Vagina (tissue), 2 donors: ENCODE data around the gene MAF. TPM values are rescaled to one million over a fixed set of nuclear protein-coding genes. Genes with fewer than 3 reads are reported as not detected.

Experiments used
- DNase-seq, 2 donors: peaks; one replicate each; pipeline ENCODE4 v3.0.0-alpha.2; 2017; ENCODE audit errors: extremely low spot score in 2 of 2
- H3K27ac ChIP-seq: fragments of 200-600 bp; sonication (generic); one replicate; pipeline ENCODE4 v1.5.1; 2019
- H3K27me3 ChIP-seq: fragments of 200-600 bp; sonication (generic); one replicate; pipeline ENCODE4 v1.5.1; 2019
- H3K36me3 ChIP-seq, 2 donors: fragments of 200-600 bp; sonication (generic); one replicate each; pipeline ENCODE4 v1.5.1; 2017 to 2019
- H3K4me1 ChIP-seq: fragments of 200-600 bp; sonication (generic); one replicate; pipeline ENCODE4 v1.5.1; 2019
- H3K4me3 ChIP-seq, 2 donors: fragments of 200-600 bp; sonication (generic); 1 replicate in 1 of 2; 2 replicates in 1 of 2; pipeline ENCODE4 v1.5.1; 2016 to 2019
- H3K9me3 ChIP-seq: fragments of 200-600 bp; sonication (generic); one replicate; pipeline ENCODE4 v1.5.1; 2019
- POLR2A ChIP-seq, 2 donors: fragments of 450-650 bp; IDR thresholded peaks; one replicate each; pipeline ENCODE4 v1.6.1; 2017; ENCODE audit warnings: antibody characterized with exemption in 2 of 2, mild to moderate bottlenecking in 2 of 2, moderate library complexity in 2 of 2
- POLR2AphosphoS5 ChIP-seq, 2 donors: sonication (generic); formaldehyde crosslinking; IDR thresholded peaks; one replicate each; pipeline ENCODE4 v1.9.0; 2017; ENCODE audit warnings: antibody characterized with exemption in 2 of 2, mild to moderate bottlenecking in 2 of 2, low read depth in 1 of 2; ENCODE audit not compliant: insufficient read depth in 1 of 2
- intact Hi-C: fragments of 100-400 bp; cut with DNase I; formaldehyde crosslinking; loops from one replicate; pipeline ENCODE4 v1.15.1; 2023
- total RNA-seq: library from RNA; depleted of rRNA; stranded (reverse); fragments of >200 nt; gene quantifications from one replicate; pipeline ENCODE4 v1.2.3, GENCODE V29; 2016
- TF ChIP-seq, protein P1 (sequence below), 3 experiments: fragments of 450-650 bp in 2 of 3; fragments of 200-600 bp in 1 of 3; sonication (generic) in 1 of 3; IDR thresholded peaks; one replicate each; pipeline ENCODE4 v1.5.1; 2017 to 2019; ENCODE audit warnings: antibody characterized with exemption in 3 of 3, mild to moderate bottlenecking in 2 of 3, moderate library complexity in 2 of 3

The MAF gene
- total RNA-seq, 1 donor from 2014 or later = 52.5 TPM

GRCh38 chr16:79599256-79599836 lies 1.2 kb downstream of the MAF start:
- Histone ChIP-seq H3K4me1 (peaks cover 23% of the 10 kb centered on the region), H3K36me3 (no peaks in the 10 kb centered on the region), H3K27ac (peak overlapping the region; percentile 98), H3K9me3 (no peaks in the 10 kb centered on the region), H3K4me3 (peak overlapping the region; percentile 83 to 91), H3K27me3 (no peaks in the 10 kb centered on the region)
- TF ChIP-seq, protein P1, sequence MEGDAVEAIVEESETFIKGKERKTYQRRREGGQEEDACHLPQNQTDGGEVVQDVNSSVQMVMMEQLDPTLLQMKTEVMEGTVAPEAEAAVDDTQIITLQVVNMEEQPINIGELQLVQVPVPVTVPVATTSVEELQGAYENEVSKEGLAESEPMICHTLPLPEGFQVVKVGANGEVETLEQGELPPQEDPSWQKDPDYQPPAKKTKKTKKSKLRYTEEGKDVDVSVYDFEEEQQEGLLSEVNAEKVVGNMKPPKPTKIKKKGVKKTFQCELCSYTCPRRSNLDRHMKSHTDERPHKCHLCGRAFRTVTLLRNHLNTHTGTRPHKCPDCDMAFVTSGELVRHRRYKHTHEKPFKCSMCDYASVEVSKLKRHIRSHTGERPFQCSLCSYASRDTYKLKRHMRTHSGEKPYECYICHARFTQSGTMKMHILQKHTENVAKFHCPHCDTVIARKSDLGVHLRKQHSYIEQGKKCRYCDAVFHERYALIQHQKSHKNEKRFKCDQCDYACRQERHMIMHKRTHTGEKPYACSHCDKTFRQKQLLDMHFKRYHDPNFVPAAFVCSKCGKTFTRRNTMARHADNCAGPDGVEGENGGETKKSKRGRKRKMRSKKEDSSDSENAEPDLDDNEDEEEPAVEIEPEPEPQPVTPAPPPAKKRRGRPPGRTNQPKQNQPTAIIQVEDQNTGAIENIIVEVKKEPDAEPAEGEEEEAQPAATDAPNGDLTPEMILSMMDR (IDR thresholded peaks at IDR 0.05) = no peak
- no peak for TF ChIP-seq POLR2A (IDR thresholded peaks at IDR 0.05)
- no peak for DNase-seq
- intact Hi-C loops = loop anchor here (10.0 kb wide), 1 partner anchor 915 kb away; no protein-coding TSS in a partner anchor

GRCh38 chr16:79598348-79599181 lies 2.0 kb downstream of the MAF start:
- H3K9me3 ChIP-seq = no peaks in the 10 kb centered on the region
- no peak for DNase-seq
- intact Hi-C loops = loop anchor here (10.0 kb wide), 1 partner anchor 914 kb away; no protein-coding TSS in a partner anchor
- peak in 1 of 2 donors; percentile 50 for TF ChIP-seq POLR2AphosphoS5 (IDR thresholded peaks at IDR 0.05; ENCODE audit: insufficient read depth in 1 of 2, low read depth in 1 of 2)
- no peak for TF ChIP-seq POLR2A (IDR thresholded peaks at IDR 0.05)
- TF ChIP-seq, protein P1 (IDR thresholded peaks at IDR 0.05) = no peak
- no peaks in the 10 kb centered on the region for H3K36me3 ChIP-seq
- peak overlapping the region; percentile 95 for H3K27ac ChIP-seq
- no peaks in the 10 kb centered on the region for H3K27me3 ChIP-seq
- peaks cover 31% of the 10 kb centered on the region for H3K4me1 ChIP-seq
- H3K4me3 ChIP-seq = peak overlapping the region; percentile 83 to 91

- peaks cover 31% of the 10 kb centered on the region for H3K4me1 ChIP-seq
- no peaks in the 10 kb centered on the region for H3K36me3 ChIP-seq
- DNase-seq = no peak
- TF ChIP-seq POLR2A (IDR thresholded peaks at IDR 0.05) (no peak), POLR2AphosphoS5 (IDR thresholded peaks at IDR 0.05; ENCODE audit: insufficient read depth in 1 of 2, low read depth in 1 of 2) (no peak)
- TF ChIP-seq, protein P1 (IDR thresholded peaks at IDR 0.05) = no peak
- no peaks in the 10 kb centered on the region for H3K27me3 ChIP-seq
- peak overlapping the region; percentile 83 to 91 for H3K4me3 ChIP-seq
- H3K9me3 ChIP-seq = no peaks in the 10 kb centered on the region
- peak overlapping the region; percentile 95 for H3K27ac ChIP-seq
- intact Hi-C loops = loop anchor here (10.0 kb wide), 1 partner anchor 913 kb away; no protein-coding TSS in a partner anchor
Observed at GRCh38 chr16:79598063-79598347, 2.5 kb downstream of the MAF start.

- peak overlapping the region; percentile 95 for H3K27ac ChIP-seq
- intact Hi-C loops = loop anchor here (10.0 kb wide), 1 partner anchor 913 kb away; no protein-coding TSS in a partner anchor
- H3K9me3 ChIP-seq = no peaks in the 10 kb centered on the region
- DNase-seq = no peak
- peak overlapping the region; percentile 83 to 91 for H3K4me3 ChIP-seq
- peaks cover 31% of the 10 kb centered on the region for H3K4me1 ChIP-seq
- TF ChIP-seq POLR2A (IDR thresholded peaks at IDR 0.05) (no peak), POLR2AphosphoS5 (IDR thresholded peaks at IDR 0.05; ENCODE audit: insufficient read depth in 1 of 2, low read depth in 1 of 2) (no peak)
- TF ChIP-seq, protein P1 (IDR thresholded peaks at IDR 0.05) = no peak
- no peaks in the 10 kb centered on the region for H3K27me3 ChIP-seq
- H3K36me3 ChIP-seq = no peaks in the 10 kb centered on the region
Observed at GRCh38 chr16:79597277-79598062, 3.1 kb downstream of the MAF start.
